ENCODE measurements around the gene AMHR2. TPM values are rescaled to one million over a fixed set of nuclear protein-coding genes. Genes with fewer than 3 reads are reported as not detected.

Gene AMHR2
- total and polyA plus RNA-seq, 11 donors, result 0.30 to 2.2 (median 0.57) TPM; not detected in 6

GRCh38 chr12:53459097-53459496, 35.4 kb downstream of the AMHR2 start:
- ATAC-seq (no peak), DNase-seq (no peak)
- WGBS, 4 donors, result 54 to 71% (median 63%) methylated on average over 4 of the region's 4 CpGs
- Histone ChIP-seq H3K9me3 (no peaks in the 10 kb centered on the region), H3K27me3 (no peaks in the 10 kb centered on the region), H3K27ac (no peak overlapping the region), H3K4me3 (no peak overlapping the region), H3K4me1 (peaks cover 6 to 75% (median 47%) of the 10 kb centered on the region in 12 donors), H3K36me3 (peaks cover 8 to 100% (median 100%) of the 10 kb centered on the region in 9 donors)
- intact Hi-C loops (cut with DNase I), result loop anchor here in 2 of 10 donors (2.0 to 5.0 kb wide), 2 partner anchors 16 to 38 kb away; partner anchors contain the start of gene MAP3K12 (in 1 of the 2)
- TF ChIP-seq POLR2A (IDR thresholded peaks at IDR 0.05), result no peak
- TF ChIP-seq CTCF (IDR thresholded peaks at IDR 0.05), result no peak

GRCh38 chr12:53461059-53461458, 37.4 kb downstream of the AMHR2 start:
- peak; percentile 83 to 93 (median 90) for ATAC-seq
- peaks cover 2 to 81% (median 49%) of the 10 kb centered on the region in 12 donors for H3K4me1 ChIP-seq
- H3K9me3 ChIP-seq, result no peaks in the 10 kb centered on the region
- peak in 4 of 5 donors; percentile 70 to 75 (median 73) for DNase-seq
- no peaks in the 10 kb centered on the region for H3K27me3 ChIP-seq
- intact Hi-C loops (cut with DNase I), result loop anchor here in 2 of 10 donors (1.0 to 5.0 kb wide), 2 partner anchors 8 to 36 kb away; partner anchors contain the start of gene MAP3K12 (in 1 of the 2)
- no peak for TF ChIP-seq CTCF (IDR thresholded peaks at IDR 0.05)
- peak; percentile 22 to 63 for TF ChIP-seq POLR2A (IDR thresholded peaks at IDR 0.05)
- peak overlapping the region in 11 of 12 donors; percentile 23 to 75 (median 60) for H3K27ac ChIP-seq
- peak overlapping the region in 1 of 12 donors; percentile 1 for H3K4me3 ChIP-seq
- 45 to 54% (median 50%) methylated on average over 3 of the region's 3 CpGs for WGBS, 4 donors
- H3K36me3 ChIP-seq, result peaks cover 8 to 100% (median 100%) of the 10 kb centered on the region in 9 donors

GRCh38 chr12:53461591-53461990, 37.9 kb downstream of the AMHR2 start:
- intact Hi-C loops (cut with DNase I), result loop anchor here in 2 of 10 donors (1.0 to 5.0 kb wide), 2 partner anchors 8 to 36 kb away; partner anchors contain the start of gene MAP3K12 (in 1 of the 2)

More at GRCh38 chr12:53461591-53461990, 37.9 kb downstream of the AMHR2 start:
- Histone ChIP-seq H3K4me1 (peaks cover 2 to 81% (median 50%) of the 10 kb centered on the region in 12 donors), H3K36me3 (peaks cover 8 to 100% (median 100%) of the 10 kb centered on the region in 9 donors), H3K27ac (peak overlapping the region in 10 of 12 donors; percentile 23 to 75 (median 53)), H3K9me3 (no peaks in the 10 kb centered on the region), H3K4me3 (peak overlapping the region in 2 of 12 donors; percentile 1 to 2), H3K27me3 (no peaks in the 10 kb centered on the region)
- no peak for ATAC-seq
- no peak for TF ChIP-seq CTCF (IDR thresholded peaks at IDR 0.05)
- no peak for TF ChIP-seq POLR2A (IDR thresholded peaks at IDR 0.05)
- WGBS, 4 donors, result 61 to 64% (median 63%) methylated on average over 8 of the region's 8 CpGs
- DNase-seq, result no peak

Measured in heart left ventricle (tissue), 16 donors.